Mesendoderm (in vitro differentiated cells): ENCODE data around the gene GPR37L1.
A peak's percentile ranks its signal among the peaks of the same experiment; 100 is the strongest.

Source experiments
- DNase-seq: peaks from one replicate; pipeline ENCODE4 v3.0.0; 2013
- H2AK5ac ChIP-seq: 2 replicates; pipeline ENCODE4 v1.6.1; 2013; ENCODE audit warnings: low read length, inconsistent platforms
- H2BK120ac ChIP-seq: 2 replicates; pipeline ENCODE4 v1.6.1; 2013; ENCODE audit warnings: low read depth, mild to moderate bottlenecking, low read length, moderate library complexity, mixed read lengths
- H2BK15ac ChIP-seq: replicated peaks from 2 replicates; pipeline ENCODE4 v1.6.1; 2013; ENCODE audit warnings: low read depth, mild to moderate bottlenecking, moderate library complexity
- H2BK5ac ChIP-seq: 2 replicates; pipeline ENCODE4 v1.6.1; 2013; ENCODE audit warnings: low read length, inconsistent platforms
- H3K18ac ChIP-seq: 2 replicates; pipeline ENCODE4 v1.6.1; 2013; ENCODE audit warnings: mild to moderate bottlenecking, low read length, mixed read lengths
- H3K23ac ChIP-seq: one replicate; pipeline ENCODE4 v1.6.1; 2013; ENCODE audit warnings: low read length
- H3K27ac ChIP-seq: 2 replicates; pipeline ENCODE4 v1.5.1; 2013; ENCODE audit warnings: low read depth, mild to moderate bottlenecking, inconsistent platforms, low read length, moderate library complexity
- H3K27me3 ChIP-seq: 2 replicates; pipeline ENCODE4 v1.6.1; 2013; ENCODE audit warnings: low read length, control low read depth, mild to moderate bottlenecking, inconsistent platforms; ENCODE audit not compliant: insufficient read depth, poor library complexity
- H3K36me3 ChIP-seq: 2 replicates; pipeline ENCODE4 v1.6.1; 2013; ENCODE audit warnings: low read length, inconsistent platforms; ENCODE audit not compliant: control insufficient read depth, insufficient read depth
- H3K4ac ChIP-seq: one replicate; pipeline ENCODE4 v1.6.1; 2013; ENCODE audit warnings: low read depth, mild to moderate bottlenecking, low read length, moderate library complexity
- H3K4me1 ChIP-seq: 2 replicates; pipeline ENCODE4 v1.6.1; 2013; ENCODE audit warnings: low read depth, low read length, inconsistent platforms; ENCODE audit not compliant: control insufficient read depth
- H3K4me2 ChIP-seq: 2 replicates; pipeline ENCODE4 v1.6.1; 2013; ENCODE audit warnings: low read length
- H3K4me3 ChIP-seq: 2 replicates; pipeline ENCODE4 v1.5.1; 2013; ENCODE audit warnings: mild to moderate bottlenecking, low read length
- H3K56ac ChIP-seq: one replicate; pipeline ENCODE4 v1.6.1; 2013; ENCODE audit warnings: low read length
- H3K79me1 ChIP-seq: 2 replicates; pipeline ENCODE4 v1.6.1; 2013; ENCODE audit warnings: low read length, inconsistent platforms
- H3K79me2 ChIP-seq: 2 replicates; pipeline ENCODE4 v1.6.1; 2013; ENCODE audit warnings: mild to moderate bottlenecking, low read length; ENCODE audit not compliant: control insufficient read depth, insufficient read depth
- H3K9ac ChIP-seq: 2 replicates; pipeline ENCODE4 v1.6.1; 2013; ENCODE audit warnings: low read length, inconsistent platforms
- H4K5ac ChIP-seq: one replicate; pipeline ENCODE4 v1.6.1; 2013; ENCODE audit warnings: low read length
- H4K8ac ChIP-seq: one replicate; pipeline ENCODE4 v1.6.1; 2013; ENCODE audit warnings: low read depth, mild to moderate bottlenecking, control low read depth, low read length, moderate library complexity
- WGBS: extraction: QIAGEN DNeasy Blood & Tissue Kit; methylation state at CpG from one replicate; pipeline ENCODE4 v1.1.7; 2013; ENCODE audit warnings: low lambda C conversion rate, missing lambda C conversion rate; ENCODE audit not compliant: insufficient coverage; ENCODE audit errors: extremely low coverage; 5-methylcytosine and 5-hydroxymethylcytosine counted together

GPR37L1 gene

DNA sequence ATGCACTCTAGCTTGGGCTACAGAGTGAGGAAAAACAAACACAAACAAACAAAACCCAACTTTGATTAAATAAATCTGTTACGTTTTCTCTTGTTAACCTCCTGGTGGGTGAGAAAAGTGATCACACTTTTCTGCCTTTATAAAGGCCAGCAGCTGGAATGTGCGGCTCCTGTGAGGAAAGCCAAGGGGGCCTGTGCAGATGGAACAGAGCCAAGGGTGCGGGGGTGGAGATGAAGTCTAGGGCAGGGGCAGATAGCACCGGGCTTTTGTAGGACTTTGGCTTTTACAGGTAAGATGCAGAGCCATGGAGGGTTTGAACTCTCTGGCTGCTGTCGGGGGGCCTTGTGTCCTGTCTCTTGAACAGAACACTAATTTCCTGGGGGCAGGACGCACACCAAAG, 40.7 kb upstream of the GPR37L1 start:
- Histone ChIP-seq H2BK5ac (no peak overlapping the region), H2BK15ac (no peak overlapping the region), H3K4me1 (peaks cover 10% of the 10 kb centered on the region), H3K27ac (no peak overlapping the region), H3K79me1 (no peaks in the 10 kb centered on the region), H3K36me3 (no peaks in the 10 kb centered on the region), H2BK120ac (no peak overlapping the region), H3K18ac (no peak overlapping the region), H3K4ac (no peak overlapping the region), H4K5ac (no peak overlapping the region), H3K56ac (peak overlapping the region; percentile 25), H4K8ac (no peak overlapping the region), H3K9ac (no peak overlapping the region), H3K79me2 (no peaks in the 10 kb centered on the region), H3K27me3 (no peaks in the 10 kb centered on the region), H3K4me3 (no peak overlapping the region), H3K4me2 (no peak overlapping the region), H2AK5ac (no peak overlapping the region), H3K23ac (no peak overlapping the region)
- DNase-seq, result no peak
- no CpG with 5 or more reads among the region's 6 CpGs for WGBS

GRCh38 chr1:202084791-202085681, 37.7 kb upstream of the GPR37L1 start:
- whole genome bisulfite sequencing, result no CpG with 5 or more reads among the region's 16 CpGs
- H3K79me1 ChIP-seq, result no peaks in the 10 kb centered on the region
- no peak for DNase-seq
- H3K9ac ChIP-seq, result no peak overlapping the region
- H3K18ac ChIP-seq, result no peak overlapping the region
- H2AK5ac ChIP-seq, result peak overlapping the region; percentile 24
- no peaks in the 10 kb centered on the region for H3K27me3 ChIP-seq
- H3K56ac ChIP-seq, result peak overlapping the region; percentile 65
- no peak overlapping the region for H2BK120ac ChIP-seq
- no peak overlapping the region for H4K5ac ChIP-seq
- H3K4me1 ChIP-seq, result peaks cover 10% of the 10 kb centered on the region
- H3K36me3 ChIP-seq, result no peaks in the 10 kb centered on the region
- no peak overlapping the region for H3K4me2 ChIP-seq
- no peak overlapping the region for H4K8ac ChIP-seq
- H3K4me3 ChIP-seq, result no peak overlapping the region
- no peak overlapping the region for H3K23ac ChIP-seq
- no peak overlapping the region for H2BK5ac ChIP-seq
- H3K27ac ChIP-seq, result no peak overlapping the region
- H2BK15ac ChIP-seq, result no peak overlapping the region
- no peaks in the 10 kb centered on the region for H3K79me2 ChIP-seq
- no peak overlapping the region for H3K4ac ChIP-seq

DNA sequence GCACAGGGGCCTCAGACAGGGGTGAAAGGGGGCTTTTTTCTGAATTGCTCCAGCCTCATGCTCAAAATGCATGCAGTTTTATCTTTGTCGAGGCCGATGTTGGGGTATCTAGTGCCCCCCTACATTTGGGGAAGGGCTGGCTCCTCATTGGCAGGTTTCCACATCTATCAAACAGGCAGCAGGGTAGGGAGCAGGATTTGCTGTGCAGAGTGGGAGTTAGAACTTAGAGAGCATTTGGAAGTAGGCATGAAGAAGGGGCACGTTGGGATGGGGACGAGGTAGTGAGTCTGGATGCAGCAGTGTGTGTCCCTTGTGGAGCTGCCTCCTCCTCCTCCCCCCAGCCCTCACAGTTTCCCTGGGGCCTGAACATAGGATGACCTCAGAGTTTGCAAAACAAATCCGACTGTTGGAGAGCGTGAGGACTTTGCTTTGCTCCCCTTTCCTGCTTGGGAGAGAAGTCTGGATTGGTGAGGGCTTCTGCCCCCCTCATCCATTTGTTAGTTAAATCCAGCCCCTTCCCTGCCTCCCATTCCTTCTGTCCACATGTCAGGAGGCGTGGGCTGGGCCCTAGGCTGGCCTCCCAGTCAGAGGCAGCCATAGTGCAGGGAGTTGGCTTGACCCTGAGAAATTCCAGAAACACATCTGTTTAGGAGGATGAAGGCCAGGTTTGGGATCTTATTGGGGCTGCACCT, 36.9 kb upstream of the GPR37L1 start:
- Histone ChIP-seq H3K56ac (peak overlapping the region; percentile 30), H3K4me1 (peaks cover 10% of the 10 kb centered on the region), H4K5ac (no peak overlapping the region), H3K36me3 (no peaks in the 10 kb centered on the region), H3K18ac (no peak overlapping the region), H3K4ac (no peak overlapping the region), H3K4me3 (no peak overlapping the region), H2BK120ac (no peak overlapping the region), H2BK5ac (no peak overlapping the region), H3K79me2 (no peaks in the 10 kb centered on the region), H3K79me1 (no peaks in the 10 kb centered on the region), H4K8ac (no peak overlapping the region), H3K9ac (peak overlapping the region; percentile 17), H3K4me2 (no peak overlapping the region), H2AK5ac (peak overlapping the region; percentile 30), H3K27me3 (no peaks in the 10 kb centered on the region), H3K23ac (no peak overlapping the region), H3K27ac (no peak overlapping the region), H2BK15ac (no peak overlapping the region)
- no CpG with 5 or more reads among the region's 7 CpGs for WGBS
- DNase-seq, result peak; percentile 54

GRCh38 chr1:202086579-202087350, 36.0 kb upstream of the GPR37L1 start:
- H3K4me1 ChIP-seq, result peaks cover 10% of the 10 kb centered on the region
- H3K27ac ChIP-seq, result no peak overlapping the region
- H3K18ac ChIP-seq, result no peak overlapping the region
- H3K27me3 ChIP-seq, result no peaks in the 10 kb centered on the region
- H3K36me3 ChIP-seq, result no peaks in the 10 kb centered on the region
- H3K23ac ChIP-seq, result no peak overlapping the region
- peak overlapping the region; percentile 34 for H3K56ac ChIP-seq
- no peak overlapping the region for H2BK120ac ChIP-seq
- no peak overlapping the region for H2AK5ac ChIP-seq
- no peak overlapping the region for H3K4me2 ChIP-seq
- no CpG with 5 or more reads among the region's 7 CpGs for WGBS
- no peak for DNase-seq
- H2BK5ac ChIP-seq, result no peak overlapping the region
- no peak overlapping the region for H2BK15ac ChIP-seq
- H3K79me1 ChIP-seq, result no peaks in the 10 kb centered on the region
- no peaks in the 10 kb centered on the region for H3K79me2 ChIP-seq
- no peak overlapping the region for H3K4ac ChIP-seq
- no peak overlapping the region for H4K5ac ChIP-seq
- no peak overlapping the region for H3K9ac ChIP-seq
- no peak overlapping the region for H4K8ac ChIP-seq
- no peak overlapping the region for H3K4me3 ChIP-seq

GRCh38 chr1:202088206-202088605, 34.5 kb upstream of the GPR37L1 start:
- Histone ChIP-seq H4K8ac (no peak overlapping the region), H4K5ac (no peak overlapping the region), H3K4me1 (peaks cover 10% of the 10 kb centered on the region), H2AK5ac (no peak overlapping the region), H3K56ac (peak overlapping the region; percentile 25), H3K4me2 (no peak overlapping the region), H3K4me3 (no peak overlapping the region), H3K36me3 (no peaks in the 10 kb centered on the region), H3K9ac (no peak overlapping the region), H3K79me1 (no peaks in the 10 kb centered on the region), H2BK15ac (no peak overlapping the region), H3K4ac (no peak overlapping the region), H2BK5ac (no peak overlapping the region), H3K27me3 (no peaks in the 10 kb centered on the region), H3K27ac (no peak overlapping the region), H3K18ac (no peak overlapping the region), H3K23ac (no peak overlapping the region), H3K79me2 (no peaks in the 10 kb centered on the region), H2BK120ac (no peak overlapping the region)
- DNase-seq, result no peak
- WGBS, result no CpG with 5 or more reads among the region's 3 CpGs
